HepG2 (cell line): ENCODE data around the gene AFTPH. TPM values are rescaled to one million over a fixed set of nuclear protein-coding genes. Genes with fewer than 3 reads are reported as not detected.

Experiments used
- ATAC-seq: fragments of 200-7000 bp; cut with Tn5 transposase; 3 replicates; pipeline ENCODE4 v1.9.1; 2020; ENCODE audit warnings: mild to moderate bottlenecking, moderate library complexity
- BruUV-seq: library from RNA; stranded (reverse); fragments of 400-500 nt; replicated peaks from 2 replicates; lab custom pipeline; 2021; lab: Mats Ljungman, UMichigan
- CTCF ChIA-PET: fragments of 300-600 bp; formaldehyde crosslinking; extraction: SDS; loops from one replicate; lab custom pipeline; 2021; ENCODE audit warnings: low total read pairs, inconsistent platforms, low intra/inter-chr PET ratio; lab: Yijun Ruan, JAX
- POLR2A ChIA-PET: fragments of 350-600 bp; sonication (Branson Sonifier 250); formaldehyde crosslinking; loops from one replicate; lab custom pipeline; 2020; ENCODE audit warnings: antibody characterized with exemption, inconsistent platforms; lab: Yijun Ruan, JAX
- DNase-seq: peaks from one replicate; pipeline ENCODE4 v3.0.0-alpha.2; 2015; ENCODE audit warnings: low spot score
- FAIRE-seq: peaks from 3 replicates; lab custom pipeline; 2011; peaks lifted over from hg19 to GRCh38; lab: Jason Lieb, UNC
- H2AFZ ChIP-seq: one replicate; pipeline ENCODE4 v1.6.1; 2011; ENCODE audit warnings: low read length, inconsistent platforms
- H3K27ac ChIP-seq: fragments of 300-600 bp; 3 replicates; pipeline ENCODE4 v1.8.0; 2011; ENCODE audit warnings: mixed run types, mild to moderate bottlenecking, mixed read lengths, low read length, inconsistent platforms; ENCODE audit not compliant: insufficient read depth; ENCODE audit errors: extremely low read length
- H3K27me3 ChIP-seq, 2 experiments: fragments of 200-600 bp in 1 of 2; 2 replicates in 1 of 2; 3 replicates in 1 of 2; pipeline versions ENCODE4 v1.6.0 to v1.8.0; 2011; ENCODE audit warnings: low read length in 2 of 2, mild to moderate bottlenecking in 2 of 2, moderate library complexity in 2 of 2, inconsistent platforms in 1 of 2; ENCODE audit not compliant: insufficient read depth in 2 of 2, control insufficient read depth in 1 of 2
- H3K36me3 ChIP-seq, 2 experiments: fragments of 200-600 bp in 1 of 2; replicated peaks in 1 of 2; 2 replicates in 1 of 2; 3 replicates in 1 of 2; pipeline versions ENCODE4 v1.5.1 to v1.8.0; 2011; ENCODE audit warnings: low read length in 2 of 2, inconsistent platforms in 1 of 2; ENCODE audit not compliant: insufficient read depth in 2 of 2, control insufficient read depth in 1 of 2
- H3K4me1 ChIP-seq: 2 replicates; pipeline ENCODE4 v1.5.1; 2012; ENCODE audit warnings: low read length, inconsistent platforms; ENCODE audit not compliant: insufficient read depth
- H3K4me2 ChIP-seq: 2 replicates; pipeline ENCODE4 v1.6.0; 2011; ENCODE audit warnings: low read depth, low read length, inconsistent platforms
- H3K4me3 ChIP-seq, 3 experiments: fragments of 200-600 bp in 1 of 3; sonication (generic), shearing (Covaris generic) in 1 of 3; replicated peaks in 1 of 3; 2 replicates each; pipeline ENCODE4 v1.5.1; 2011 to 2016; ENCODE audit warnings: low read length in 3 of 3, inconsistent platforms in 2 of 3, low read depth in 2 of 3, mild to moderate bottlenecking in 2 of 3, control low read depth in 1 of 3, mixed read lengths in 1 of 3; ENCODE audit not compliant: insufficient read depth in 1 of 3
- H3K79me2 ChIP-seq: one replicate; pipeline ENCODE4 v1.6.1; 2011; ENCODE audit warnings: low read length, inconsistent platforms; ENCODE audit not compliant: insufficient read depth
- H3K9ac ChIP-seq: 2 replicates; pipeline ENCODE4 v1.6.0; 2011; ENCODE audit warnings: mild to moderate bottlenecking, low read depth, low read length, inconsistent platforms; ENCODE audit not compliant: insufficient read depth
- H3K9me3 ChIP-seq: 2 replicates; pipeline ENCODE4 v1.5.1; 2012; ENCODE audit warnings: mild to moderate bottlenecking, low read length
- H4K20me1 ChIP-seq: 2 replicates; pipeline ENCODE4 v1.6.0; 2011; ENCODE audit warnings: inconsistent platforms, mild to moderate bottlenecking, low read length, moderate library complexity; ENCODE audit not compliant: insufficient read depth
- RBM22 ChIP-seq: fragments of 200-400 bp; formaldehyde crosslinking; optimal IDR thresholded peaks from 2 replicates; pipeline ENCODE3; 2017; ENCODE audit warnings: mild to moderate bottlenecking, low read length, moderate library complexity
- TARDBP ChIP-seq: sonication (generic); formaldehyde crosslinking; IDR thresholded peaks from 2 replicates; pipeline ENCODE4 v1.8.0; 2022; ENCODE audit warnings: mild to moderate bottlenecking, missing genetic modification reagents
- ZNF280D ChIP-seq: sonication (generic); formaldehyde crosslinking; IDR thresholded peaks from 2 replicates; pipeline ENCODE4 v1.5.1; 2020; ENCODE audit warnings: mild to moderate bottlenecking, missing genetic modification reagents
- WGBS: methylation state at CpG from one replicate; pipeline ENCODE4 v1.1.6; 2017; ENCODE audit warnings: low lambda C conversion rate; 5-methylcytosine and 5-hydroxymethylcytosine counted together
- in situ Hi-C: cut with HindIII; loops from 2 replicates; pipeline ENCODE4 v1.10.0; 2017; ENCODE audit warnings: low pct_unique_long_range_greater_than_20kb; ENCODE audit not compliant: extremely low pct_ligation_motif_present
- intact Hi-C: fragments of 100-400 bp; cut with micrococcal nuclease; formaldehyde crosslinking; loops from one replicate; pipeline ENCODE4 v1.10.0; 2022; ENCODE audit not compliant: unreplicated experiment
- polyA plus RNA-seq, 8 experiments: library from polyadenylated mRNA; depleted of rRNA in 3 of 8; stranded (reverse) in 7 of 8; unstranded in 1 of 8; fragments of >200 nt; fragmentation: Illumina TruSeq in 4 of 8; extraction: Trizol in 4 of 8; gene quantifications; 2 replicates each; pipeline versions ENCODE4 v1.2.1 to v1.2.3, GENCODE V29; 2011 to 2016; ENCODE audit warnings: low read depth in 4 of 8, missing spikeins in 1 of 8, mixed read lengths in 1 of 8; ENCODE audit not compliant: insufficient read depth in 1 of 8
- total RNA-seq, 5 experiments: library from RNA; depleted of rRNA; stranded (reverse); fragments of >200 nt; fragmentation: Illumina TruSeq; extraction: Trizol; gene quantifications; 2 replicates each; pipeline ENCODE4 v1.2.3, GENCODE V29; 2016; ENCODE audit warnings: low read depth in 1 of 5
- TF ChIP-seq, protein P1 (sequence below): sonication (generic); formaldehyde crosslinking; IDR thresholded peaks from 2 replicates; pipeline ENCODE4 v1.8.0; 2023; ENCODE audit warnings: mild to moderate bottlenecking, missing genetic modification reagents

The AFTPH gene
- total and polyA plus RNA-seq, 2 of the 13 experiments (the other 11 are each of a cell fraction or from before 2014, with no cell fraction given), result 27.5 to 36.8 TPM

- no TSS peak for BruUV-seq
- no peak for FAIRE-seq
- in situ Hi-C loops, result no loop called here
- Histone ChIP-seq H3K79me2 (peaks cover 94% of the 10 kb centered on the region), H3K36me3 (peaks cover 18 to 43% of the 10 kb centered on the region in 2 experiments), H3K4me3 (no peak overlapping the region)
- TF ChIP-seq RBM22, result peak; percentile 81
- no peak for TF ChIP-seq ZNF280D
- TF ChIP-seq, protein P1, sequence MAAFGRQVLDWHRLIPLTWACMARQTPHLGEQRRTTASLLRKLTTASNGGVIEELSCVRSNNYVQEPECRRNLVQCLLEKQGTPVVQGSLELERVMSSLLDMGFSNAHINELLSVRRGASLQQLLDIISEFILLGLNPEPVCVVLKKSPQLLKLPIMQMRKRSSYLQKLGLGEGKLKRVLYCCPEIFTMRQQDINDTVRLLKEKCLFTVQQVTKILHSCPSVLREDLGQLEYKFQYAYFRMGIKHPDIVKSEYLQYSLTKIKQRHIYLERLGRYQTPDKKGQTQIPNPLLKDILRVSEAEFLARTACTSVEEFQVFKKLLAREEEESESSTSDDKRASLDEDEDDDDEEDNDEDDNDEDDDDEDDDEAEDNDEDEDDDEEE (CRISPR knock-in tag), result no peak
- TF ChIP-seq TARDBP (CRISPR knock-in tag), result no peak
- TF ChIP-seq, all 625 proteins: peak for 1
- ATAC-seq (no peak), DNase-seq (no peak)
- no peak overlapping the region for H3K9ac ChIP-seq
- intact Hi-C loops, result no loop called here
- no peaks in the 10 kb centered on the region for H3K27me3 ChIP-seq
- H2AFZ ChIP-seq, result no peak overlapping the region
- peaks cover 60% of the 10 kb centered on the region for H3K4me1 ChIP-seq
- H3K4me2 ChIP-seq, result no peak overlapping the region
- no peak overlapping the region for H3K27ac ChIP-seq
- ChIA-PET CTCF (no interaction called here), POLR2A (interaction anchor here (1.8 kb wide), 1 partner anchor 10 kb away, joined by 4 read pairs; no protein-coding TSS in a partner anchor)
- 93% methylated on average over 12 of the region's 12 CpGs for WGBS
- H4K20me1 ChIP-seq, result peaks cover 100% of the 10 kb centered on the region
- H3K9me3 ChIP-seq, result no peaks in the 10 kb centered on the region
Observed at GRCh38 chr2:64640153-64641044, 116.3 kb downstream of the AFTPH start.
